GM18505 (cell line): ENCODE results near the gene CENPP.

ENCODE experiments used
- ATAC-seq: cut with Tn5 transposase; IDR thresholded peaks from one replicate; pipeline ENCODE4 v1.9.1; 2021; ENCODE audit not compliant: unreplicated experiment
- POLR2A ChIP-seq: IDR thresholded peaks from 4 replicates; pipeline ENCODE4 v1.6.1; 2011; ENCODE audit warnings: borderline replicate concordance; ENCODE audit not compliant: insufficient read depth, insufficient read length; ENCODE audit errors: extremely low read depth

The CENPP gene

GRCh38 chr9:92496396-92497176 lies 170.8 kb downstream of the CENPP start:
- no peak for ATAC-seq
- no peak for TF ChIP-seq POLR2A

- ATAC-seq, result no peak
- TF ChIP-seq POLR2A, result no peak
Measured at GRCh38 chr9:92499701-92500100, 173.9 kb downstream of the CENPP start.

GRCh38 chr9:92500725-92501124 lies 175.0 kb downstream of the CENPP start:
- ATAC-seq, result no peak

GRCh38 chr9:92501671-92502393 lies 176.1 kb downstream of the CENPP start:
- TF ChIP-seq POLR2A, result no peak
- ATAC-seq, result no peak

More at GRCh38 chr9:92500725-92501124, 175.0 kb downstream of the CENPP start:
- no peak for TF ChIP-seq POLR2A

- no peak for TF ChIP-seq POLR2A
- no peak for ATAC-seq
Measured at GRCh38 chr9:92503156-92503555, 177.4 kb downstream of the CENPP start.

GRCh38 chr9:92504881-92505280 lies 179.1 kb downstream of the CENPP start:
- no peak for ATAC-seq
- TF ChIP-seq POLR2A, result no peak

GRCh38 chr9:92506184-92506857 lies 180.6 kb downstream of the CENPP start:
- ATAC-seq, result no peak
- no peak for TF ChIP-seq POLR2A

GRCh38 chr9:92507005-92507404 lies 181.3 kb downstream of the CENPP start:
- TF ChIP-seq POLR2A, result no peak
- no peak for ATAC-seq

GRCh38 chr9:92507496-92507895 lies 181.7 kb downstream of the CENPP start:
- TF ChIP-seq POLR2A, result no peak
- no peak for ATAC-seq

GRCh38 chr9:92508018-92508820 lies 182.5 kb downstream of the CENPP start:
- no peak for TF ChIP-seq POLR2A
- ATAC-seq, result no peak

- ATAC-seq, result no peak
Measured at GRCh38 chr9:92509050-92509449, 183.3 kb downstream of the CENPP start.

GRCh38 chr9:92510747-92511146 lies 185.0 kb downstream of the CENPP start:
- no peak for ATAC-seq

More at GRCh38 chr9:92509050-92509449, 183.3 kb downstream of the CENPP start:
- TF ChIP-seq POLR2A, result no peak

GRCh38 chr9:92512622-92513021 lies 186.9 kb downstream of the CENPP start:
- no peak for TF ChIP-seq POLR2A

More at GRCh38 chr9:92510747-92511146, 185.0 kb downstream of the CENPP start:
- TF ChIP-seq POLR2A, result no peak

More at GRCh38 chr9:92512622-92513021, 186.9 kb downstream of the CENPP start:
- ATAC-seq, result no peak
